Skin epidermis (tissue), 12 donors: Measurements from ENCODE around the gene GLIPR1L2.

Source experiments
- H3K27ac ChIP-seq, 21 experiments: fragments of 200-600 bp; sonication (generic) in 11 of 21; one replicate each; pipeline ENCODE4 v1.5.0; 2020; ENCODE audit warnings: mild to moderate bottlenecking in 3 of 21, inconsistent platforms in 2 of 21, moderate library complexity in 2 of 21
- H3K4me3 ChIP-seq, 7 experiments: fragments of 200-600 bp; sonication (generic) in 2 of 7; one replicate each; pipeline ENCODE4 v1.5.0; 2020; ENCODE audit warnings: inconsistent platforms in 2 of 7, mild to moderate bottlenecking in 2 of 7, moderate library complexity in 1 of 7

GLIPR1L2 gene

GRCh38 chr12:75471902-75472890 lies 81.3 kb downstream of the GLIPR1L2 start:
- Histone ChIP-seq H3K4me3 (no peak overlapping the region), H3K27ac (peak overlapping the region in 8 of 21 experiments; percentile 13 to 67 (median 24))

GRCh38 chr12:75474116-75474515 lies 83.2 kb downstream of the GLIPR1L2 start:
- Histone ChIP-seq H3K4me3 (no peak overlapping the region), H3K27ac (no peak overlapping the region)

DNA sequence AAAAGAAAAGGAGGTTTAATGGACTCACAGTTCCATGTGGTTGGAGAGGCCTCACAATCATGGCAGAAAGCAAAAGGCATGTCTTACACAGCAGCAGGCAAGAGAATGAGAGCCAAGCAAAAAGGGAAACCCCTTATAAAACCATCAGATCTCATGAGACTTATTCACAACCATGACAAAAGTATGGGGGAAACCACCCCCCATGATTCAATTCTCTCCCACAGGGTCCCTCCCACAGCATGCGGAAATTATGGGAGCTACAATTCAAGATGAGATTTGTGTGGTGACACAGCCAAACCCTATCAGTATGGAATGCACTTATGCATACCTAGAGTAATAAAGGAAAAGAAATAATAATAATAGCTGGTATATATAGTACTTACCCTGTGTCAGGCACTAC lies 85.2 kb downstream of the GLIPR1L2 start:
- no peak overlapping the region for H3K27ac ChIP-seq
- no peak overlapping the region for H3K4me3 ChIP-seq

DNA sequence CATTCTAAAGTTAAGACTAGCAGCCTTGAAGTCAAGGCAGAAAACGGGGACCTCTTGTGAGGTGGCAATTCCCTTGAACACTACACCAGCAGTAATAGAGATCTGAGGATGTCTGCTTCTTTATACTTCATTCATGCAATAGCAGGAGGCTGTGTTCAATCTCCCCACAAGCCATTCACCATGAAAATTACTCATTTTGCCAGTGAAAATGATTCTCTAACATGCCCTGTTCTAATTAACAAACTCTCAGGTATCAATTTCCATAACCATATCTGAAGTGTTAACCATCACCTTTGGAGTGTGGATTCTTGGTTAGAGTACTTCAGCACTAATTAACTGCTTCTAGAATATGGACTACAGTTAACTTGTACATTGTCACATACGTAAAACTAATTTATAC lies 86.2 kb downstream of the GLIPR1L2 start:
- Histone ChIP-seq H3K4me3 (no peak overlapping the region), H3K27ac (peak overlapping the region in 1 of 21 experiments; percentile 90)

DNA sequence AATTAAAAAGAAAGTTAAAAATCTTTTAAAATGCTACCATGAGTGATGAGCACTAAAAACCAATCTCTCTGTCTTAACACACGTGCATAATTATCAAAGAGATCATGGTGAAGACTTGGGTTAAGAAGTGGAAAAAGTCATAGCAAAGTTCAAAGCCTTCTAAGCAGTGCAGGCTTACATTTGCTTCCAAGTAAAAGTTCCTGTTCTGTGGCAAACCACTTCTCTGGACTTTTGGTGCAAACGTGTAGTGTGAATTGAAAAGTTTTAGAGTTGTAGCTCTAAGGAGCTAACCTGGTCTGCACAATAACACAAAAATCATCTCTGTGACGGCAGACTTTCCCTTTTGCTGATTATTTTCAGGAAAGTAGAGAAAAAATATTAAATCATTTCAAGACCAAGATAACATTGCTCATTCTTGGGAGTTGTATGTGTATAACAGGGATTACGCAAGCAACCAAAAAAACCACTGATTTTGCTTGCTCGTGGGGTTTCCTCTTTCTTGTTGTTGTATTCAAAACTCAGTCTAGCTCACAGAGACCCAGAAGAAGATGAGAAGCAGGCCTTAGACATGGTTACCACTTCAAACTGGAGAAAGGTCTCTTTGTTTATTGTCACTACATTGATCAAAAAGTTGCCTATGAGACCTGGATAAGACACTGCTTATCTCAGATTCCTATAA lies 87.4 kb downstream of the GLIPR1L2 start:
- Histone ChIP-seq H3K27ac (peak overlapping the region in 14 of 21 experiments; percentile 0 to 90 (median 49)), H3K4me3 (no peak overlapping the region)

DNA sequence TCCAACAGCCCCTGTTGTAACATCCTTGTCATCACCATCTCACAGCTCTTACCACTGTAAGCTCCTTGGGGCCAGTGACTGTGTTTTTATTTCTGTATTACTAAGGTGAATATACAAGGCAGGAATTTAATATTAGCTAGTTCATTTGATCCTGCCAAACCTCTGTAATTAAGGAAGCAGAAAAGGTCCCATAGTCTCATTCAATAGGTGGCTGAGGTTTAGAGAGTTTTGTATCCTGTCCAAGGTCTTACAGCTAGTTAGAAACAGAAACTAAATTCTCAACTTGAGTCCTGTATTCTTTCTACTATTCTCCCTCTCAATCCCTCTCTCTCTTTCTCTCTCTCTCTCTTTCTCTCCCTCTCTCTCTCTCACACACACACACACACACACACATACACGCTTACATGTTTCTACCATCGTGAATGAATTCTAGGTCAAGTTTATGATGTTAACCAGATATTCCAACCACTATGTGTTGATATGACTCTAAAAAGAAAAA lies 89.1 kb downstream of the GLIPR1L2 start:
- Histone ChIP-seq H3K4me3 (peak overlapping the region; percentile 29 to 42 (median 35)), H3K27ac (peak overlapping the region in 20 of 21 experiments; percentile 5 to 90 (median 76))

DNA sequence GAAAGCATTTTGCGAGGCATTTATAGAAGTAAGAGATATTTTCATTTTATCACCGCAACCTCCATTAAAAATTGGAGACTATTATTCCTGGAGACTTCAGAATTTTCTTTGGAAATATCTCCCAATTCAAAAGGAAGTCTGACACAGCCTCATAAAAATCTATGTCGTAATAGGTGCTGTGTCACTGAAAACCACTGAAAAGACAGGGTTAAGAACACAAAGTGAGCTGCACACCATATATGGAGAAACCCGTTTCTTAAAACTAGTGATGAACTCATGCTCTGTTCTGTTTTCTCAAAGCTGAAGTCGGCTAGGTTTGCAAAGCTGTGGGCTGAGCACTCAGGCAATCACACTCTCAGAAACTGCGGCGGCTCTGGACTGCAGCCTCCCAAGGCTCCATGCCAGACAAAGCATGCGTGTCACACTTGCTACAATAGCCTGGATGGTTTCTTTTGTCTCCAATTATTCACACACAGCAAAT lies 89.6 kb downstream of the GLIPR1L2 start, which contains the start of gene GLIPR1:
Gene GLIPR1, plus strand, starts transcription at position 287 of the 481 bp plus-strand sequence. Its CDS starts 126 bp downstream, at position 413.
- Histone ChIP-seq H3K4me3 (peak within 1 kb of the TSS; percentile 29 to 42 (median 35)), H3K27ac (peak within 1 kb of the TSS in 20 of 21 experiments; percentile 31 to 90 (median 76))

DNA sequence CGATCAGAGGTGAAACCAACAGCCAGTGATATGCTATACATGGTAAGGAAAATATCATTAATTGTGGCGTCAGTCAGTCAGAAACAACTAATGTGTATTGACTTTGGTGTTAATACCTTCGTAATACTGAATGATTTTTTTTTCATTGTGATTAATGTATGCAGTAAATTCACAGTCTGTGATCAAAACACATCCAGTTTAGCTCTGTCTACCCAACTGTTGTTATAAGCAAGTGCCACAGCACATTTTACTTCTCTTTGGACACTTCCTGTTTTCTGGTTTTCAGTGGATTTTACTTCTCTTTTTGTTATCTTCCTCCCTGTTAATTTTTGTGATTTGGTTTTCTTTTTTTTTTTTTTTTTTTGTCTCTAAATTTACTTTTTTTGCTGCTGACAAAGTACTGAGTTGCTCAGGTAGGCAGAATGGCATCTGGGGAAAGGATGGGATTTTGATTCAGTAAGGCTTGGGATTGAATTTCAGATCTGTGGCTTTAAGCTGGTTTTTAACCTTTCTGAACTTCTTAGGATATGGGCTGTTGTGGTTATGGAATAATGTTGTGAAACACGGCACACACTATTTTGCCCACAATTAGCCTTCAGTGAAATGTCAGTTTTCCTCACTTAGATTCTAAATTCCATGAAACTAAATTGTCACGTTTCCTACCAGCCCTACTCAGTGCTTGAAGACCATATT lies 90.3 kb downstream of the GLIPR1L2 start:
- H3K4me3 ChIP-seq, result peak overlapping the region; percentile 29 to 42 (median 35)
- peak overlapping the region in 20 of 21 experiments; percentile 5 to 90 (median 76) for H3K27ac ChIP-seq

DNA sequence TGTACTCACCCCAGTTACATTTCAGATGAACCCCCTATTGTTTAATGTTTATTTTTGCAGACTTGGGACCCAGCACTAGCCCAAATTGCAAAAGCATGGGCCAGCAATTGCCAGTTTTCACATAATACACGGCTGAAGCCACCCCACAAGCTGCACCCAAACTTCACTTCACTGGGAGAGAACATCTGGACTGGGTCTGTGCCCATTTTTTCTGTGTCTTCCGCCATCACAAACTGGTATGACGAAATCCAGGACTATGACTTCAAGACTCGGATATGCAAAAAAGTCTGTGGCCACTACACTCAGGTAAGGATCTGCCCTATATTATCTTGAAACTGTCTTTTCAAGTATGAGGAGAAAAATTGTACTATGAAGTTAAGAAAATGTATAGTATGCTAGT lies 90.9 kb downstream of the GLIPR1L2 start:
- peak overlapping the region in 18 of 21 experiments; percentile 5 to 90 (median 76) for H3K27ac ChIP-seq
- peak overlapping the region; percentile 29 to 42 (median 35) for H3K4me3 ChIP-seq
